ENCODE data around the gene SLC18B1. TPM values are rescaled to one million over a fixed set of nuclear protein-coding genes. Genes with fewer than 3 reads are reported as not detected.

Gene SLC18B1
- total and polyA plus RNA-seq, 7 experiments from 2014 or later, result 5.7 to 18.3 (median 16.0) TPM

- H3K27ac ChIP-seq (ENCODE audit: low read depth, low read length), result peak overlapping the region; percentile 83
Observed at GRCh38 chr6:132814716-132815570, 16.5 kb upstream of the SLC18B1 start.

GRCh38 chr6:132813173-132813856 lies 14.9 kb upstream of the SLC18B1 start:
- Mint-ChIP-seq H3K4me3 (peak overlapping the region; percentile 91 to 100 (median 98)), H3K4me1 (peaks cover 29 to 54% (median 43%) of the 10 kb centered on the region in 7 donors), H3K27me3 (peaks cover 0 to 30% (median 0%) of the 10 kb centered on the region in 5 donors), H3K9me3 (peaks cover 0 to 10% (median 0%) of the 10 kb centered on the region in 11 donors), H3K27ac (peak overlapping the region; percentile 95 to 100 (median 98)), H3K36me3 (peaks cover 6 to 39% (median 21%) of the 10 kb centered on the region in 5 donors)
- ChIA-PET CTCF (interaction anchor here (0.6 to 4.5 kb wide), 4 partner anchors 15 to 1773 kb away, joined by 3 to 26 read pairs (median 3); partner anchors contain the start of gene SLC18B1), POLR2A (interaction anchor here (0.6 to 7.7 kb wide), 15 partner anchors 9 to 1153 kb away, joined by 3 to 140 read pairs (median 4); partner anchors contain the start of genes SLC18B1, STX7 and VNN2)
- peaks cover 0 to 32% (median 18%) of the 10 kb centered on the region in 3 experiments for H3K36me3 ChIP-seq (ENCODE audit: control insufficient read depth in 2 of 3, insufficient read depth in 3 of 3, low read length in 3 of 3)
- H3K4me1 ChIP-seq (ENCODE audit: control insufficient read depth in 2 of 2, insufficient read depth in 2 of 2, low read length in 2 of 2), result peaks cover 23 to 26% of the 10 kb centered on the region in 2 donors
- ATAC-seq, result no peak
- intact Hi-C loops (cut with micrococcal nuclease), result loop anchor here (5.0 kb wide), 2 partner anchors 146 to 1364 kb away; no protein-coding TSS in a partner anchor
- H3K9me3 ChIP-seq (ENCODE audit: control insufficient read depth in 2 of 3, low read length in 3 of 3), result no peaks in the 10 kb centered on the region
- peak in 8 of 9 donors; percentile 31 to 71 (median 62) for DNase-seq
- H3K27ac ChIP-seq (ENCODE audit: low read depth, low read length), result peak overlapping the region; percentile 80
- H3K4me3 ChIP-seq (ENCODE audit: low read length), result peak overlapping the region; percentile 90
- H3K27me3 ChIP-seq (ENCODE audit: control insufficient read depth in 2 of 2, insufficient read depth in 2 of 2, low read length in 2 of 2), result no peaks in the 10 kb centered on the region

More at GRCh38 chr6:132814716-132815570, 16.5 kb upstream of the SLC18B1 start:
- Histone ChIP-seq H3K36me3 (ENCODE audit: control insufficient read depth in 2 of 3, insufficient read depth in 3 of 3, low read length in 3 of 3) (peaks cover 8 to 44% (median 21%) of the 10 kb centered on the region in 3 experiments), H3K9me3 (ENCODE audit: control insufficient read depth in 2 of 3, low read length in 3 of 3) (no peaks in the 10 kb centered on the region), H3K27me3 (ENCODE audit: control insufficient read depth in 2 of 2, insufficient read depth in 2 of 2, low read length in 2 of 2) (no peaks in the 10 kb centered on the region), H3K4me1 (ENCODE audit: control insufficient read depth in 2 of 2, insufficient read depth in 2 of 2, low read length in 2 of 2) (peaks cover 23 to 26% of the 10 kb centered on the region in 2 donors), H3K4me3 (ENCODE audit: low read length) (peak overlapping the region; percentile 68)
- ATAC-seq (peak; percentile 3), DNase-seq (peak in 1 of 9 donors; percentile 17)
- Mint-ChIP-seq H3K27ac (peak overlapping the region; percentile 95 to 100 (median 98)), H3K9me3 (peaks cover 0 to 10% (median 0%) of the 10 kb centered on the region in 11 donors), H3K4me3 (peak overlapping the region; percentile 91 to 100 (median 98)), H3K4me1 (peaks cover 40 to 70% (median 58%) of the 10 kb centered on the region in 7 donors), H3K27me3 (peaks cover 0 to 16% (median 0%) of the 10 kb centered on the region in 5 donors), H3K36me3 (peaks cover 10 to 53% (median 27%) of the 10 kb centered on the region in 5 donors)
- POLR2A ChIA-PET, result interaction anchor here (0.6 to 7.7 kb wide), 20 partner anchors 7 to 1470 kb away, joined by 3 to 140 read pairs (median 6); partner anchors contain the start of genes SLC18B1 and STX7
- CTCF ChIA-PET, result interaction anchor here (0.6 to 1.3 kb wide), 5 partner anchors 10 to 1309 kb away, joined by 3 to 6 read pairs (median 4); partner anchors contain the start of gene SLC18B1
- intact Hi-C loops (cut with micrococcal nuclease), result loop anchor here (1.0 to 5.0 kb wide), 12 partner anchors 8 to 1432 kb away; partner anchors contain the start of genes SLC18B1 (in 2 of the 2), STX7 (in 2 of the 2), MED23 (in 1 of the 2) and TBPL1 (in 1 of the 2)

GRCh38 chr6:132812756-132813172 lies 14.3 kb upstream of the SLC18B1 start:
- Mint-ChIP-seq H3K4me1 (peaks cover 29 to 48% (median 38%) of the 10 kb centered on the region in 7 donors), H3K36me3 (peaks cover 4 to 33% (median 22%) of the 10 kb centered on the region in 5 donors), H3K27ac (peak overlapping the region; percentile 95 to 100 (median 98)), H3K27me3 (peaks cover 0 to 36% (median 0%) of the 10 kb centered on the region in 5 donors), H3K4me3 (peak overlapping the region; percentile 91 to 100 (median 98)), H3K9me3 (peaks cover 0 to 9% (median 0%) of the 10 kb centered on the region in 11 donors)
- Histone ChIP-seq H3K9me3 (ENCODE audit: control insufficient read depth in 2 of 3, low read length in 3 of 3) (no peaks in the 10 kb centered on the region), H3K27me3 (ENCODE audit: control insufficient read depth in 2 of 2, insufficient read depth in 2 of 2, low read length in 2 of 2) (no peaks in the 10 kb centered on the region), H3K36me3 (ENCODE audit: control insufficient read depth in 2 of 3, insufficient read depth in 3 of 3, low read length in 3 of 3) (peaks cover 0 to 27% (median 12%) of the 10 kb centered on the region in 3 experiments), H3K4me3 (ENCODE audit: low read length) (peak overlapping the region; percentile 90), H3K27ac (ENCODE audit: low read depth, low read length) (peak overlapping the region; percentile 80), H3K4me1 (ENCODE audit: control insufficient read depth in 2 of 2, insufficient read depth in 2 of 2, low read length in 2 of 2) (peaks cover 23 to 26% of the 10 kb centered on the region in 2 donors)
- POLR2A ChIA-PET, result interaction anchor here (0.6 to 7.7 kb wide), 12 partner anchors 8 to 1153 kb away, joined by 3 to 140 read pairs (median 4); partner anchors contain the start of genes SLC18B1, STX7 and VNN2
- ATAC-seq (no peak), DNase-seq (peak in 1 of 9 donors; percentile 38)
- intact Hi-C loops (cut with micrococcal nuclease), result loop anchor here (1.0 to 5.0 kb wide), 3 partner anchors 8 to 1365 kb away; no protein-coding TSS in a partner anchor
- CTCF ChIA-PET, result interaction anchor here (0.6 to 4.5 kb wide), 6 partner anchors 10 to 1774 kb away, joined by 3 to 26 read pairs (median 3); partner anchors contain the start of gene SLC18B1

GRCh38 chr6:132812255-132812732 lies 13.9 kb upstream of the SLC18B1 start:
- peak in 7 of 9 donors; percentile 16 to 49 (median 29) for DNase-seq
- Mint-ChIP-seq H3K4me1 (peaks cover 28 to 44% (median 33%) of the 10 kb centered on the region in 7 donors), H3K27me3 (peaks cover 0 to 39% (median 0%) of the 10 kb centered on the region in 5 donors), H3K36me3 (peaks cover 0 to 28% (median 18%) of the 10 kb centered on the region in 5 donors), H3K4me3 (peak overlapping the region; percentile 91 to 100 (median 98)), H3K27ac (peak overlapping the region; percentile 95 to 100 (median 98)), H3K9me3 (peaks cover 0 to 7% (median 0%) of the 10 kb centered on the region in 11 donors)
- CTCF ChIA-PET, result interaction anchor here (0.6 to 4.5 kb wide), 6 partner anchors 9 to 1312 kb away, joined by 3 to 26 read pairs (median 3); partner anchors contain the start of gene SLC18B1
- H3K36me3 ChIP-seq (ENCODE audit: control insufficient read depth in 2 of 3, insufficient read depth in 3 of 3, low read length in 3 of 3), result peaks cover 0 to 22% (median 7%) of the 10 kb centered on the region in 3 experiments
- no peaks in the 10 kb centered on the region for H3K27me3 ChIP-seq (ENCODE audit: control insufficient read depth in 2 of 2, insufficient read depth in 2 of 2, low read length in 2 of 2)
- intact Hi-C loops (cut with micrococcal nuclease), result loop anchor here (1.0 to 5.0 kb wide), 3 partner anchors 8 to 1365 kb away; no protein-coding TSS in a partner anchor
- H3K9me3 ChIP-seq (ENCODE audit: control insufficient read depth in 2 of 3, low read length in 3 of 3), result no peaks in the 10 kb centered on the region
- peak overlapping the region; percentile 80 for H3K27ac ChIP-seq (ENCODE audit: low read depth, low read length)
- peak overlapping the region; percentile 90 for H3K4me3 ChIP-seq (ENCODE audit: low read length)
- POLR2A ChIA-PET, result interaction anchor here (0.6 to 7.7 kb wide), 14 partner anchors 8 to 1154 kb away, joined by 3 to 140 read pairs (median 4); partner anchors contain the start of genes SLC18B1, STX7 and VNN2
- ATAC-seq, result no peak
- peaks cover 22 to 23% of the 10 kb centered on the region in 2 donors for H3K4me1 ChIP-seq (ENCODE audit: control insufficient read depth in 2 of 2, insufficient read depth in 2 of 2, low read length in 2 of 2)

- ATAC-seq, result no peak
- DNase-seq, result no peak
Observed at GRCh38 chr6:132811276-132811675, 12.8 kb upstream of the SLC18B1 start.

More at GRCh38 chr6:132811276-132811675, 12.8 kb upstream of the SLC18B1 start:
- Mint-ChIP-seq H3K4me3 (no peak overlapping the region), H3K27me3 (peaks cover 0 to 39% (median 0%) of the 10 kb centered on the region in 5 donors), H3K36me3 (peaks cover 0 to 20% (median 9%) of the 10 kb centered on the region in 5 donors), H3K4me1 (peaks cover 20 to 33% (median 23%) of the 10 kb centered on the region in 7 donors), H3K9me3 (peaks cover 0 to 7% (median 0%) of the 10 kb centered on the region in 11 donors), H3K27ac (peak overlapping the region in 1 of 9 donors; percentile 100)
- ChIA-PET CTCF (interaction anchor here (4.5 kb wide), 1 partner anchor 12 kb away, joined by 26 read pairs; the partner anchor contains the start of gene SLC18B1), POLR2A (interaction anchor here (1.1 to 7.7 kb wide), 2 partner anchors 13 to 16 kb away, joined by 4 to 140 read pairs; partner anchors contain the start of gene SLC18B1)
- Histone ChIP-seq H3K4me1 (ENCODE audit: control insufficient read depth in 2 of 2, insufficient read depth in 2 of 2, low read length in 2 of 2) (peaks cover 12 to 13% of the 10 kb centered on the region in 2 donors), H3K4me3 (ENCODE audit: low read length) (no peak overlapping the region), H3K27me3 (ENCODE audit: control insufficient read depth in 2 of 2, insufficient read depth in 2 of 2, low read length in 2 of 2) (no peaks in the 10 kb centered on the region), H3K9me3 (ENCODE audit: control insufficient read depth in 2 of 3, low read length in 3 of 3) (no peaks in the 10 kb centered on the region), H3K36me3 (ENCODE audit: control insufficient read depth in 2 of 3, insufficient read depth in 3 of 3, low read length in 3 of 3) (peaks cover 0 to 12% (median 0%) of the 10 kb centered on the region in 3 experiments), H3K27ac (ENCODE audit: low read depth, low read length) (peak overlapping the region; percentile 80)
- intact Hi-C loops (cut with micrococcal nuclease), result loop anchor here (5.0 kb wide), 2 partner anchors 144 to 1366 kb away; no protein-coding TSS in a partner anchor

All from naive thymus-derived CD4-positive, alpha-beta T cell (primary cell).